NAMALWA (cell line): Measurements from ENCODE around the gene DYSF.

Experiments used
- DNase-seq: peaks from one replicate; pipeline ENCODE4 v3.0.0-alpha.2; 2015; ENCODE audit warnings: low spot score

Gene DYSF

DNA sequence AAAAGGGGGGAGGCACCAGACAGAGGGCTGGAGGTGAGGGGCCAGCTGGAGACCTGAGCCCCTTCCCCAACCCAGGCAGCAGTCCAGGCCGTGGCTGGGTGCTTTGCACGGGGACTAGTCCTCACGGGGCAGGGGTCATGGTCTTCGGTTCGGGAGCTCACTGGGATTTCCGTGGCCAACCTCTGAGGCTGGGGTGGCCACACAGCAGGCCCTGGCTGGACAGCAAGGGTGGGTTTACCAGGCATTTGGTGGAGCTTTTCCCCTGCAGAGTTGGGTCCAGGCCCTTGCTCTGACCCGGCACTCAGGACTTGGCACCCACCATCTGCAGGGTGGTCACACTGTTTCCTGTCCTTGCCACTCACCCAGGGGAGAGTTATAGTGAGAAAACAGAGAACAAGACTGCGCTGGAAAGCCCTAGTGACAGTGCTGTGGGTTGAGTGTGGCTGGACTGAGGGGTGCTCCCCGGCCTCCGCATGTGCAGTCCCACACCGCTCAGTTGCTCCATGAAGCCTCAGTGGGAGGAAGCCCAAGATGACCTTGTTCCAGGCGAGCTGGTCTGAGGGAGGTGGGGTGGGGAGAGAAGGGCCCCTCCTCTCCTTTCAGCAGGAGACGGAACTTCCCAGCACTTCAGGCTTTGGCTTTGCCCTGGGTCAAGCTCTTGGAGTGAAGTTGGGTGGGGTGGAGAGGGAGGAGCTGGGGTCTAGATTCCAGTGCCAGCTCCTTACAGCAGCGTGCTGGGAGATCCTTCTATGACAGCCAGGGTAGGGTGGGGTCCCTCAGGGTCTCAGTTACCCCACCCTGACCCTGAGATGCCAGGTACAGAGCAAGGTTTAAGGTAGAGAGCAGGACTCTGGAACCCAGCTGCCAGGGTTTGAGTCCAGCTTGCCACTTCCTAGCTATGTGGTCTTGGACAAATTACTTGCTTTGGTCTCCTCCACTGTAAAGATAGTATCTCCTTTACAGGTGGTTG lies 219.8 kb downstream of the DYSF start:
- DNase-seq = no peak

DNA sequence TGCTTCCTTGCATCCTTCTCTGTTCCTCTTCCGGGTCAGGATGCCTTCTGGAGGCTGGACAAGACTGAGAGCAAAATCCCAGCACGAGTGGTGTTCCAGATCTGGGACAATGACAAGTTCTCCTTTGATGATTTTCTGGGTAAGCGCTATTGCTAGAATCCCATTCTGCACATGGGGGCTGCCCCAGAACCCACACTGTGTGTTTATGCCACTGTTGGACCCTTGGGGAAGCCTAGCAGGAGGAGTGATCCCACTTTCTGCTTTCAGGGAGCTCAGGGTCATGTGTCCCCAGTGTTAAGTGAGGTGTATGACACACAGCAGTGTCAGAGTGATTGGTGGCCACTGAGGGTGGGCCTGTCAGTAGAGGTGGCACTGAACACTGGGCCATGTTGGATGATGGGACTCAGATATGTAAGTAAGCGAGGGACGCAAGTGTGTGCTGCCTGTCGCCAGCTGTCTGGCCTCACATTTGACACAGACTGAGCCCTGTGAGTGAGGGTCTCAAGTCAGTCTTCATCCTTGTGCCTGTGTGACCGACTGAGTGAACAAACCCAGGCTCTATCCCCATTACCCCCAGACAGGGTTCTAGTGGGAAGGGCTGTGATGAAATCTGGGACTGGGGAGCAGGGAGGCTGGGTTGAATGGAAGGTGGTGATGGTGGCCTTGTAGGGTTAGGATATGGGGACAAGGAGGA lies 220.9 kb downstream of the DYSF start:
- no peak for DNase-seq

GRCh38 chr2:71675296-71675695 lies 221.9 kb downstream of the DYSF start:
- DNase-seq = no peak

GRCh38 chr2:71678874-71679273 lies 225.5 kb downstream of the DYSF start:
- no peak for DNase-seq

GRCh38 chr2:71679491-71679890 lies 226.1 kb downstream of the DYSF start:
- no peak for DNase-seq

GRCh38 chr2:71680925-71681324 lies 227.6 kb downstream of the DYSF start:
- no peak for DNase-seq

DNA sequence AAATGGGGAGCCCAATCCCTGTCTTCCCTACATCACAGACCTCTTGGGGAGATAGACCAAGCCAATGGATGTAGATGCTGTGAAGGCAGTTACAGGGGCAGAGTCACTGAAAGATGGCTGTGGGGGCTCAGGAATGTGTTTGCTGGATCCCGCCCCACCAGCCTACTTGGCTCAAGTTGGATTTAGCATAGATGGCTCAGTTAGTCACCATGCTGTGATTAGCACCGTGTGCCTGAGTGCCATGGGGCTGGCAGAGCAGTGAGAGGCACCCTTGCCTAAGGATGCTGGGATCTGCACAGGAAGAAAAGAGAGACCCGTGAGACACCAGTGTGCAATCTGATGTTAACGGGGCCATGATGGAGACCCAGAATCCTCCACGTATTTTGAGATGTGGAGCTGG lies 228.3 kb downstream of the DYSF start:
- no peak for DNase-seq

GRCh38 chr2:71682341-71682740 lies 229.0 kb downstream of the DYSF start:
- no peak for DNase-seq

GRCh38 chr2:71683070-71683469 lies 229.7 kb downstream of the DYSF start:
- no peak for DNase-seq

- no peak for DNase-seq
These were observed 230.3 kb downstream of the DYSF start for GRCh38 chr2:71683666-71684065.

DNA sequence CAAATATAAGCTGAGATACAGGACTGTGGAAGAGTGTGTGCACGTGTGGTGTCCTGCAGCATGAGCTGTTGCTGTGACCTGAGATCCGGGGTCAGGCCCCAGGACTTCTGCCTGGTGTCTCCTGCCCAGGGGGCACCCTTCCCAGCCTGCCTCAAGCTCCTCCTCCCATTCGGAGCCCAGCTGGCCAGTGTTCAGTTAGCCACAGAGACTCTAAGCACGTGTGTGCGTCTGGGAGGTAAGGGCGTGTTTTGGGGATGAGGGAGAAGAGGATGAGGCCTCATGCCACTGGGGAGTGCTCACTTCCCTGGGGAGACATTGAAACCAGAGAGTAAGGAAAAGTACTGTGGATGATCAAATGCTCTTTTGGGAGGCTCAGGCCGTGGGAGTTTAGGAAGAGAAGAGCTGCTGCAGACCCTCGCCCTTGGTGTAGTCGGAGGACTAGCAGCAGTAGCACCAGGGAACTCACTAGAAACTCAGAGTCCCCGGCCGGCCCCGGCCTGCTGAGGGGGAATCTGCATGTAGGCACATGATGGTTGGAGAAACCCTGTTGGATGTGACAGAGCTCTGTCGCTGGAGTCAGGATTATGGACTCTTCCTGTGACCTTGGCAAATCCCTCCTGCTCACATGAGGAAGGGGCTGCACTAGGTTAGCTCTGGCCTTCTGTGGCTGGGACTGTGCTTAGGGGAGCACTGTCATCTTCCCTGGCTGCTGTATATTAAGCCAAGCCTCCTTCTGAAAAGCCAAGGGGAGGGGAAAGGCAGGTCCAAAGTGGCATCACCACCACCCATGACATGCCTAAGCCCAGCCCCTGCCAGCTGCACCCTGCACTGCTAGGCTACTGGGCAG lies 231.1 kb downstream of the DYSF start:
- no peak for DNase-seq

GRCh38 chr2:71685073-71685848 lies 231.9 kb downstream of the DYSF start:
- DNase-seq = no peak

DNA sequence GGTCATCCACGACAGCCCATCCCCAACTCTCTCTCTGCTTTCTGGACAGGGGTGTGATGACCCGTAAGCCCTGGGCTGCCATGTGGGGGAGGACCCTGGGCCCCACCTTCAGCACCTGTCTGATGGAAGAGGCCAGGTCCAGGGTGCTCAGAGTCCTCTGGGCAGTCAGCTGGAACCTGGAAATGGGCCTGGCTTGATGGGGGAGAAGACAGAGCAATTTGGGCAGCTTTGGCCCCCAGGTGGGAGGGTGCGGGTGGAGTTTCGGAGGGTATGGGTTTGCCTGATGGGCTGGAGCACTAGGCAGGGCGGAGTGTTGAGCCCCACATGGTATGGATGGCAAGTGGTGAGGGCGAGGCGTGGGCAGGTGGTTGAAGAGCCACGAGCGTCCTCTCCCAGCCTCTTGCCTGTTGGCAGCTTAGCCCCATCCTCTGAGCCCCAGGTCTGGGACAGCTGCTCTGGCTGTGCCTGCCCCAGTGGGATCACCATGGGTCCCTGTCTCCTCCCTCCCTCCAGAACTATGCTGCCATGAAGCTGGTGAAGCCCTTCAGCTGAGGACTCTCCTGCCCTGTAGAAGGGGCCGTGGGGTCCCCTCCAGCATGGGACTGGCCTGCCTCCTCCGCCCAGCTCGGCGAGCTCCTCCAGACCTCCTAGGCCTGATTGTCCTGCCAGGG lies 232.7 kb downstream of the DYSF start:
- no peak for DNase-seq

DNA sequence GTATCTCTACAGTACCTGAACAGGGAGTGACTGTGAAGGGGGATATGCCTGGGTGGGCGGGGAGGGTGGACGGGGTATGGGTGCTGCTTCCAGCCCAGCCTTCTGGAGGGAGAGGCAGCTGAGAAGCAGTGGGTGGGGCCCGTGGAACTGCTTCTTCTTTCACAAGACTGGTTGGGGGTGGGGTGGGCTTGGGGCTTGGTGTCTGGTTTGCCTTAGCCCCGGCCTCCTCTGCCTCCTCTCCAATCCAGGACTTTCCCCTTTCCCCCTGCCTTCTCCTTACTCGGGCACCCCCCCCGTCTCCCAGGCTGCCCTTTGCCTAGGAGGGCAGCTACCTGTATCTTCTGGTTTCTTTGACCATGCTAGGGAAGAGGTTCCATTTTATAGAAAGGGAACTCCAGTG lies 233.4 kb downstream of the DYSF start:
- no peak for DNase-seq

GRCh38 chr2:71687412-71687811 lies 234.1 kb downstream of the DYSF start:
- no peak for DNase-seq

DNA sequence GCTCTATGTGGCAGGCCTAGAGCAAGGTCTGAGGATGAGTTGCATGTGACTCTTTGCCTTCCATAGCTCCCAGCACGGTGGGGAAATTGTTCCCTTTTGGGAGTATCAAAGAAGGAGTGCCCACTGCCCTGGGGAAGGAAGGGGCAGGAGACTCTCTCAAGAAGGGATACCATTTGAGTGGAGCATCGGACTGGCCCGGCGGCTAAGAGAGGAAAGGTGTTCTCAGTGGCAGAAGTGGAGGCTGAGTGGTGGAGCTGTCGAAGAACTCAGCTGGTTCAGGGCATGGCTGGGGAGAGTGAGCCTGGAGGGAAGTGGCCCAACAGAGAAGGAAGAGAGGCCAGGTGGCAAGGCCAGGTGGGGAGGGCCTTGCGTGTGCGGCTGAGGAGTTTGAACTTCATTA lies 235.2 kb downstream of the DYSF start:
- DNase-seq = no peak

DNA sequence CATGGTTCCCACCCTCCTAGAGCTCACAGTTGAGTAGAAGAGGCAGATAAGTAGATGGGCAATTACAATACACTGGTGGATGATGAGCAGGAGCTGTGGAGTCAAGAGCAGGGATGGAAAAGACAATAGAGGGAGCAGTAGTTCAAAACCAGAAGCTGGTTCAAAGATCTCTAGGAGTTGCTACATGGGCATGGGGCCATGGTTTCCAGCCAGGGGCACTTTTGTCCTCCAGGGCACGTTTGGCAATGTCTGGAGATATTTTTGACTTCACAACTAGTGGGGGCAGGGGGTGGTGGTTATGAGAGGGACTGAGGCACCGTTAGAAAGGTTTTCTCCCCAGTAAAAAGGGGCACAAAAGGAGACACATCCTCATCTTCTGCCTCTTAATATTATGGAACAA lies 236.0 kb downstream of the DYSF start:
- DNase-seq = no peak

GRCh38 chr2:71689968-71690834 lies 236.8 kb downstream of the DYSF start:
- no peak for DNase-seq

- no peak for DNase-seq
These were observed 237.6 kb downstream of the DYSF start for GRCh38 chr2:71690876-71691475.
